Measurements from ENCODE around the gene LRRC56.

LRRC56 gene

GRCh38 chr11:528166-528814 is 9.0 kb upstream of the LRRC56 start:
- no peak for TF ChIP-seq CTCF (conservative IDR thresholded peaks at IDR 0.05; ENCODE audit: low read depth, low read length)
- DNase-seq (ENCODE audit: low read depth): no peak
- H3K4me3 ChIP-seq (ENCODE audit: low read depth, low read length): no peak overlapping the region

GRCh38 chr11:528815-529727 is 8.3 kb upstream of the LRRC56 start:
- DNase-seq (ENCODE audit: low read depth): no peak
- no peak overlapping the region for H3K4me3 ChIP-seq (ENCODE audit: low read depth, low read length)
- TF ChIP-seq CTCF (conservative IDR thresholded peaks at IDR 0.05; ENCODE audit: low read depth, low read length): no peak

GRCh38 chr11:529728-530411 is 7.5 kb upstream of the LRRC56 start:
- DNase-seq (ENCODE audit: low read depth): no peak
- no peak for TF ChIP-seq CTCF (conservative IDR thresholded peaks at IDR 0.05; ENCODE audit: low read depth, low read length)
- no peak overlapping the region for H3K4me3 ChIP-seq (ENCODE audit: low read depth, low read length)

GRCh38 chr11:530960-531831 is 6.1 kb upstream of the LRRC56 start:
- no peak for DNase-seq (ENCODE audit: low read depth)
- H3K4me3 ChIP-seq (ENCODE audit: low read depth, low read length): no peak overlapping the region
- TF ChIP-seq CTCF (conservative IDR thresholded peaks at IDR 0.05; ENCODE audit: low read depth, low read length): no peak

GRCh38 chr11:531919-532526 is 5.3 kb upstream of the LRRC56 start:
- no peak for TF ChIP-seq CTCF (conservative IDR thresholded peaks at IDR 0.05; ENCODE audit: low read depth, low read length)
- DNase-seq (ENCODE audit: low read depth): no peak

GRCh38 chr11:532527-532985 is 4.8 kb upstream of the LRRC56 start:
- no peak for TF ChIP-seq CTCF (conservative IDR thresholded peaks at IDR 0.05; ENCODE audit: low read depth, low read length)
- H3K4me3 ChIP-seq (ENCODE audit: low read depth, low read length): no peak overlapping the region
- DNase-seq (ENCODE audit: low read depth): no peak

More at GRCh38 chr11:531919-532526, 5.3 kb upstream of the LRRC56 start:
- H3K4me3 ChIP-seq (ENCODE audit: low read depth, low read length): no peak overlapping the region
